Measurements from ENCODE around the gene TRAPPC6A. TPM values are rescaled to one million over a fixed set of nuclear protein-coding genes. Genes with fewer than 3 reads are reported as not detected.
A peak's percentile ranks its signal among the peaks of the same experiment; 100 is the strongest.

Gene TRAPPC6A
- total RNA-seq, 1 donor from 2014 or later = 29.4 TPM

GRCh38 chr19:45135176-45135885 lies 42.7 kb downstream of the TRAPPC6A start:
- DNase-seq (ENCODE audit: extremely low spot score, unreplicated experiment) = no peak
- H3K27ac Mint-ChIP-seq (ENCODE audit: unreplicated experiment) = no peak overlapping the region
- no peak for TF ChIP-seq CTCF (IDR thresholded peaks at IDR 0.05)
- no peak overlapping the region for H3K4me3 Mint-ChIP-seq (ENCODE audit: unreplicated experiment)
- H3K4me1 Mint-ChIP-seq (ENCODE audit: unreplicated experiment) = peaks cover 14% of the 10 kb centered on the region
- no peaks in the 10 kb centered on the region for H3K27me3 Mint-ChIP-seq (ENCODE audit: unreplicated experiment)
- H3K9me3 Mint-ChIP-seq (ENCODE audit: unreplicated experiment) = no peaks in the 10 kb centered on the region
- no peaks in the 10 kb centered on the region for H3K36me3 Mint-ChIP-seq (ENCODE audit: unreplicated experiment)

- Mint-ChIP-seq H3K27ac (ENCODE audit: unreplicated experiment) (no peak overlapping the region), H3K27me3 (ENCODE audit: unreplicated experiment) (no peaks in the 10 kb centered on the region), H3K9me3 (ENCODE audit: unreplicated experiment) (no peaks in the 10 kb centered on the region), H3K4me3 (ENCODE audit: unreplicated experiment) (no peak overlapping the region), H3K4me1 (ENCODE audit: unreplicated experiment) (peaks cover 16% of the 10 kb centered on the region), H3K36me3 (ENCODE audit: unreplicated experiment) (no peaks in the 10 kb centered on the region)
- no peak for DNase-seq (ENCODE audit: extremely low spot score, unreplicated experiment)
- no peak for TF ChIP-seq CTCF (IDR thresholded peaks at IDR 0.05)
These were observed 44.4 kb downstream of the TRAPPC6A start for GRCh38 chr19:45133661-45134060.

GRCh38 chr19:45130888-45131615 lies 47.0 kb downstream of the TRAPPC6A start:
- H3K27me3 Mint-ChIP-seq (ENCODE audit: unreplicated experiment) = no peaks in the 10 kb centered on the region
- H3K9me3 Mint-ChIP-seq (ENCODE audit: unreplicated experiment) = no peaks in the 10 kb centered on the region
- H3K4me1 Mint-ChIP-seq (ENCODE audit: unreplicated experiment) = peaks cover 13% of the 10 kb centered on the region
- peak overlapping the region; percentile 41 for H3K27ac Mint-ChIP-seq (ENCODE audit: unreplicated experiment)
- H3K36me3 Mint-ChIP-seq (ENCODE audit: unreplicated experiment) = no peaks in the 10 kb centered on the region
- no peak for DNase-seq (ENCODE audit: extremely low spot score, unreplicated experiment)
- no peak overlapping the region for H3K4me3 Mint-ChIP-seq (ENCODE audit: unreplicated experiment)
- TF ChIP-seq CTCF (IDR thresholded peaks at IDR 0.05) = no peak

- no peak for DNase-seq (ENCODE audit: extremely low spot score, unreplicated experiment)
- Mint-ChIP-seq H3K4me1 (ENCODE audit: unreplicated experiment) (peaks cover 13% of the 10 kb centered on the region), H3K4me3 (ENCODE audit: unreplicated experiment) (no peak overlapping the region), H3K27ac (ENCODE audit: unreplicated experiment) (peak overlapping the region; percentile 41), H3K27me3 (ENCODE audit: unreplicated experiment) (no peaks in the 10 kb centered on the region), H3K36me3 (ENCODE audit: unreplicated experiment) (no peaks in the 10 kb centered on the region), H3K9me3 (ENCODE audit: unreplicated experiment) (no peaks in the 10 kb centered on the region)
- TF ChIP-seq CTCF (IDR thresholded peaks at IDR 0.05) = no peak
These were observed 47.8 kb downstream of the TRAPPC6A start for GRCh38 chr19:45130236-45130635.

GRCh38 chr19:45128806-45129205 lies 49.2 kb downstream of the TRAPPC6A start:
- H3K4me1 Mint-ChIP-seq (ENCODE audit: unreplicated experiment) = peaks cover 21% of the 10 kb centered on the region
- TF ChIP-seq CTCF (IDR thresholded peaks at IDR 0.05) = no peak
- no peaks in the 10 kb centered on the region for H3K27me3 Mint-ChIP-seq (ENCODE audit: unreplicated experiment)
- no peak overlapping the region for H3K4me3 Mint-ChIP-seq (ENCODE audit: unreplicated experiment)
- DNase-seq (ENCODE audit: extremely low spot score, unreplicated experiment) = no peak
- H3K36me3 Mint-ChIP-seq (ENCODE audit: unreplicated experiment) = no peaks in the 10 kb centered on the region
- H3K27ac Mint-ChIP-seq (ENCODE audit: unreplicated experiment) = no peak overlapping the region
- no peaks in the 10 kb centered on the region for H3K9me3 Mint-ChIP-seq (ENCODE audit: unreplicated experiment)
